Forelimb muscle (tissue), 1 donor: ENCODE data around the gene NAA60. TPM values are rescaled to one million over a fixed set of nuclear protein-coding genes. Genes with fewer than 3 reads are reported as not detected.
"Not testable (repeated sequence)": the region's sequence is repeated elsewhere in the genome, so short reads cannot be mapped to it uniquely, and the experiment has no call there.

ENCODE experiments used
- DNase-seq: peaks from one replicate; pipeline ENCODE4 v3.0.0-alpha.2; 2013; ENCODE audit warnings: low read depth
- polyA plus RNA-seq: library from polyadenylated mRNA; unstranded; fragments of 120-200 nt; gene quantifications from one replicate; pipeline ENCODE4 v1.2.1, GENCODE V29; 2013; ENCODE audit not compliant: insufficient read length

Gene NAA60
- polyA plus RNA-seq, 1 donor: 26.0 TPM

- no peak for DNase-seq
Measured at GRCh38 chr16:3510416-3510815, 66.9 kb downstream of the NAA60 start.

DNA sequence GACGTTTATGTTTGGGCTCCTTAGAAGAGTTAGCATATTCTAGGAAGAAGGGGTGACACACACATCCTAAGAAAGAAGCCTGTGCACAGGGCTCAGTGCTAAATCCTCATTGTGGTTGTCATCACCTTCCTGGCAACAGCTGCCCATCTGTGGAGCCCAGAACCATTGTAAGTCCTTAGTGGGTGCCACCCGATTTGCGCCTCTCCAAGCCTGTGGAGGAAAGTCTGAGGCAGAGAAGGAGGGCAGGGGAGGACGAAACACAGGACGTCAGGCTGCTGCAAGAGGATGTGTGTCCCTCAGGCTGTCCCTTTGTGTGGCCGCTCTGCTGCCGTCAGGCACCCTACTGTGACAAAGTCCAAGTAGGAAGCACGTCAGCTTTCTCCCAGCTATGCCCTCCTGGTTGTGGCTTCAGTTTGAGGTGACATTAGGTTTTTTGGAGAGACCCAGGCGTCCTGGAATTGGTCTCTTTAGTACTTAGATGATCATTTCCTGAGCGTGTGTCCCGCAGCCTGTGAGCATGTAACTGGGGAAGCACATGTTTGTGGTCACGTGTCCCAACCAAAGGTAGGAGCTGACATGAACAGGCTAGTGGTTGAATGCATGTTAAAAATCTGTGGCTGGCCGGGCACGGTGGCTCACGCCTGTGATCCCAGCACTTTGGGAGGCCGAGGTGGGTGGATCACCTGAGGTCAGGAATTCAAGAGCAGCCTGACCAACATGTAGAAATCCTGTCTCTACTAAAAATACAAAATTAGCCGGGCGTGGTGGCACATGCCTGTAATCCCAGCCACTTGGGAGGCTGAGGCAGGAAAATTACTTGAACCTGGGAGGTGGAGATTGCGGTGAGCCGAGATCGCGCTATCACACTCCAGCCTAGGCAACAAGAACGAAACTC lies 68.1 kb downstream of the NAA60 start:
- DNase-seq: no peak

- no peak for DNase-seq
Measured at GRCh38 chr16:3513892-3514583, 70.6 kb downstream of the NAA60 start.

DNA sequence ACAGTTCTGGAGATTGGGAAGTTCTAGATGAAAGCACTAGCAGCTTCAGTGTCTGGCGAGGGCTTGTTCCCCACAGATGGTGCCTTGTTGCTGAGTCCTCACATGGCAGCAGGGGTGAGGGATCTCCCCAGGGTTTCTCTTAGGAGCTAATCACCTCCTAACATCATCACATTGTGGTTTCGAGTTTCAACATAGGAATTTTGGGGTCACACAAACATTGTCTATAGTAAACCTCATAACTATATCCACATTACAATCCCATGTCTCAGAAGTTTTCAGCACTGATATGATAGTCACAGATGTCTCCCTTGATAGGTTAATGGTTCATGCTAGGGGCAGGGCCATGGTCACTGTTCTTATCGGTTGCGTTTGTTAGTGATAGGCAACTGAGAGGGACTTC lies 71.1 kb downstream of the NAA60 start:
- no peak for DNase-seq

- DNase-seq: no peak
Measured at GRCh38 chr16:3515897-3516296, 72.4 kb downstream of the NAA60 start.

DNA sequence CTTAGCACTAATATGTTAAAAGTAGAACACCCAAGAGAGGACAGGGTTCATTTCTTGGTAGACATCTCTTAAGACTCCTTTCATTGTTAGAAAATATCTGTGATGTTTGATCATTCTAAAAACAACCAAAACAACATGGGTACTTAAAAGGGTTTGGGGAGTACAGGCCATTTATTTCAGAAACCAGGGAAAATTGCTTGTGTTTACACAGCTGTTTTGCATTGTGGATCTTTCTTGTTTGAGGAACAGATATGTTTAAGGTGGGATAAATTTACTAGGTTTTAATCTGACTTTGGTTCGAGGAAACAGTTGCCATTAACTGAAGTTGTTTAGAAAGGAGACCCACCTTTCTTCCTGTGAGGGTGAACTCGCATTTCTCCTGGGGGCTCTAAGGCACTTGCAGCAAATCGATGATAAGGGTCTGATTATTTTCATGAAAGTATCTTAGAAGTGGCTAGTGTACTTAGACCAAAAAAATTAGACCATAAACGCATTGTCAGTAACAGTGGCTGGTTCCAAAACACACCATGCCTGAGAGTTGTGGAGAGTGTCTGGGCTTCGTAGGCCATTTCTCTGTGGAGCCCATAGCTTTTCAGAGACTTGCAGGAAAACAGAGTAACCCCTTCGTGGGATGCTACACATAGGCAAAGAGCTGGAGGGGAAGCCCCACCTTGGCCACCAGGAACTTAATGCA lies 75.0 kb downstream of the NAA60 start:
- DNase-seq: no peak

- no peak for DNase-seq
Measured at GRCh38 chr16:3518986-3519348, 75.5 kb downstream of the NAA60 start.

- no peak for DNase-seq
Measured at GRCh38 chr16:3519581-3519980, 76.1 kb downstream of the NAA60 start.

- peak; percentile 73 for DNase-seq
Measured at GRCh38 chr16:3520413-3520812, 76.9 kb downstream of the NAA60 start.

DNA sequence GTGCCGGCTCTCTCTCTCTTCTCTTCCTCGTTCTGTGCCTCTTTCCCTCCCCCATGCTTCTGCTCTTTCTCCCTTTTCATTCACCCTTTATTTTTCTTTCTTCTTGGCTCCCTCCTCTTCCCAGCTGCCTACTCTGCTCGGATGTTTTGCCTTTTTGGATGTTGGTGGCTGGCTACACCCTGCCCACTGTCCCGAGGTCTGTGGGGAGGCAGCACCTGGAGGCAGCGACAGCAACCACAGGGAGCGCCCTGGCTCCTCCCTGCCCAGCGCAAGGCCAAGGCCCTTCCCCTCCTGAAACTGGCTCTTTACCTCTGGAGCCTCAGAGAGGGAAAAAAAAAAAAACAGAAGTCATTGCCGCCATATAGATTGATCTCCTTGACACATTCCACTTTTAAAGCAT lies 77.4 kb downstream of the NAA60 start:
- no peak for DNase-seq

- DNase-seq: no peak
Measured at GRCh38 chr16:3523281-3523680, 79.8 kb downstream of the NAA60 start.

- no peak for DNase-seq
Measured at GRCh38 chr16:3525951-3526350, 82.5 kb downstream of the NAA60 start.

DNA sequence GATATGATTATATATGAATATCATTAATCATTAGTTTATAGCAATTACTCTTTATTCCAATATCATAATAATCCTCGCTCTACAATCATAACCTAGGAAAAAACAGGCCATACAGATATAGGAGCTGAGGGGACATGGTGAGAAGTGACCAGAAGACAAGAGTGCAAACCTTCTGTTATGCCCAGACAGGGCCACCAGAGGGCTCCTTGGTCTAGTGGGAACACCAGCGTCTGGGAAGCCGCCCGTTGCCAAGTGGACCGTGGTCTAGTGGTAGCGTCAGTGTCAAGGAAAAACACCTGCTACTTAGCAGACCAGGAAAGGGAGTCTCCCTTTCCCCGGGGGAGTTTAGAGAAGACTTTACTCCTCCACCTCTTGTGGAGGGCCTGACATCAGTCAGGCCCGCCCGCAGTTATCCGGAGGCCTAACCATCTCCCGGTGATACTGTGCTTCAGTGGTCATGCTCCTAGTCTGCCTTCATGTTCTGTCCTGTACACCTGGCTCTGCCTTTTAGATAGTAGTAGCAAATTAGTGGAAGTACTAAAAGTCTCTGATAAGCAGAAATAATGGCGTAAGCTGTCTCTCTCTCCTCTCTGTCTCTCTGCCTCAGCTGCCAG lies 83.8 kb downstream of the NAA60 start:
- not testable (repeated sequence) for DNase-seq

DNA sequence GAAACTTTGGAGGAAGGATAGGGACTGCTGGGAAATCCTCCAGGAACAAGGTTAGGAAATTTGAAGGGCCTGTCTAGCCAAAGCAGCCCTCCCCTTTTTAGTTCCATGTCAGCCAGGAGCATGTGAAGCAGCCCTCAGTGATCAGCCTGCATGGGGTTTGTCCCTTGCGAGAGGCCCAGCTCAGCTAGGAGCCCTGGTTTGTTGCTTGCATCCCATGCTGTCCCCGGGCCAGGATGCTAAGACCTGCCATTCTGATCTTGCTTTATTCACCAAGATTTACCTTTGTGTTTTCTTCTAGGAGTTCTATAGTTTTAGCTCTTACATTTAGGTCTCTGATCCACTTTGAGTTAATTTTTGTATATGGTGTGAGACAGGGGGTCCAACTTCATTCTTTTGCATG lies 84.9 kb downstream of the NAA60 start:
- DNase-seq: no peak

- DNase-seq: no peak
Measured at GRCh38 chr16:3529175-3529574, 85.7 kb downstream of the NAA60 start.

GRCh38 chr16:3530371-3530914 lies 87.0 kb downstream of the NAA60 start:
- no peak for DNase-seq

- DNase-seq: no peak
Measured at GRCh38 chr16:3532741-3533140, 89.3 kb downstream of the NAA60 start.

- no peak for DNase-seq
Measured at GRCh38 chr16:3534126-3534525, 90.6 kb downstream of the NAA60 start.

DNA sequence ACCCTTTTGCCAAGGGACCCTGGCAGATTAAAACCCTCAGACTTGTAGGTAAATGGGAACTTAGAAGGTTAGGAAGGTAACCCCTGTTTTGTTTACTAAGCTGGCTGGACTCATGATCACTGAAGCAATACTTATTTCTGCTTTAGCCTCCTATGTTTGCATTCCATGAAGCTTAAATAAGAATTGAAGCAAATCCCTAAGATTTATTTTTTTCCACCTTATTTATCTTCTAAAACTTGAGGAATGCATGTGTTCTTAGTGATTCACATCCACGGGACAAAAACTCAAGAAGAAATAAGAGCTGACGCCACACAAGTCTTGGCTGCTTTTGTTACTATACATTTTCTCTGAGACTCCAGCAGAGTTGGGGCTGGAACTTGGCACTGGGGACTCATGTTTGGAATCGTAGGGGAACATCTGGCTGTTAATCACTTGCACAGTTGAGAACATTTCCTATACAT lies 92.8 kb downstream of the NAA60 start:
- peak; percentile 72 for DNase-seq
